Stimulated activated memory B cell treated with anti-CD40 and anti-IgM and Interleukin-4, amounts not matched to agents 10 μg/mL and 1 μg/mL and 100 μg/mL, for 72 hours (primary cell): ENCODE results near the gene C2CD4C.
"Not testable (repeated sequence)": the region's sequence is repeated elsewhere in the genome, so short reads cannot be mapped to it uniquely, and the experiment has no call there.

Experiments used
- ATAC-seq: fragments of 150-1000 bp; cut with Tn5 transposase; 2 replicates; pipeline ENCODE4 v1.10.0; 2021
- H3K27ac Mint-ChIP-seq: one replicate; pipeline ENCODE4 v1.8.0; 2022; ENCODE audit warnings: mild to moderate bottlenecking, mixed read lengths
- H3K27me3 Mint-ChIP-seq: one replicate; pipeline ENCODE4 v1.8.0; 2022; ENCODE audit warnings: mixed read lengths
- H3K36me3 Mint-ChIP-seq: one replicate; pipeline ENCODE4 v1.8.0; 2022; ENCODE audit warnings: mixed read lengths
- H3K4me1 Mint-ChIP-seq: one replicate; pipeline ENCODE4 v1.8.0; 2022; ENCODE audit warnings: mixed read lengths
- H3K4me3 Mint-ChIP-seq: one replicate; pipeline ENCODE4 v1.8.0; 2022; ENCODE audit warnings: mild to moderate bottlenecking, moderate library complexity, mixed read lengths
- H3K9me3 Mint-ChIP-seq: one replicate; pipeline ENCODE4 v1.8.0; 2022; ENCODE audit warnings: mixed read lengths

The C2CD4C gene

GRCh38 chr19:426725-427445 is 17.9 kb upstream of the C2CD4C start:
- no peaks in the 10 kb centered on the region for H3K4me1 Mint-ChIP-seq
- H3K36me3 Mint-ChIP-seq = no peaks in the 10 kb centered on the region
- H3K4me3 Mint-ChIP-seq = no peak overlapping the region
- H3K27ac Mint-ChIP-seq = no peak overlapping the region
- peaks cover 4% of the 10 kb centered on the region for H3K9me3 Mint-ChIP-seq
- no peak for ATAC-seq
- H3K27me3 Mint-ChIP-seq = no peaks in the 10 kb centered on the region

GRCh38 chr19:425056-425455 is 16.1 kb upstream of the C2CD4C start:
- H3K9me3 Mint-ChIP-seq = no peaks in the 10 kb centered on the region
- ATAC-seq = peak; percentile 34
- H3K27ac Mint-ChIP-seq = no peak overlapping the region
- H3K27me3 Mint-ChIP-seq = peaks cover 9% of the 10 kb centered on the region
- H3K4me3 Mint-ChIP-seq = no peak overlapping the region
- H3K36me3 Mint-ChIP-seq = no peaks in the 10 kb centered on the region
- H3K4me1 Mint-ChIP-seq = no peaks in the 10 kb centered on the region

DNA sequence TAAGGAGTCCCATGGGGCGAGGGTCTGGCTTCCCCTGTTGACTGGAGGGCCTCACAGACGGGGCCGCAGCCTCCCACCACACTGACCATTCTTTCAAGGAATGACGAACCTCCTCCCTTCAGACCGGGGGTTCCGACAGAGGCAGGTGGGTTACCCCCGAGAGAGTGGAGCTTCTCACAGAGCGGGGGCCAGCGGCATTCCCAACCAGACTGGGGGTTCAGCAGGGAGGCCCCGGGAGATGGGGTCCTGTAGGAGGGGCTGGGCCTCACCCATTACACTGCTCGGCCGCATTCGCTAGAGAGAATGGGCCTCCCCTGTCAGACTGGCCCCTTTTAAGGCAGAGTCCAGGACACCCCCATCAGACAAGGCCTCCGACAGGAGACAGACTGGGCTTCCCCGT is 15.6 kb upstream of the C2CD4C start:
- ATAC-seq = no peak
- Mint-ChIP-seq H3K9me3 (no peaks in the 10 kb centered on the region), H3K4me1 (no peaks in the 10 kb centered on the region), H3K4me3 (no peak overlapping the region), H3K27me3 (peaks cover 9% of the 10 kb centered on the region), H3K27ac (no peak overlapping the region), H3K36me3 (no peaks in the 10 kb centered on the region)

GRCh38 chr19:423691-424466 is 14.9 kb upstream of the C2CD4C start:
- no peaks in the 10 kb centered on the region for H3K4me1 Mint-ChIP-seq
- H3K27me3 Mint-ChIP-seq = peaks cover 9% of the 10 kb centered on the region
- H3K4me3 Mint-ChIP-seq = no peak overlapping the region
- H3K27ac Mint-ChIP-seq = no peak overlapping the region
- no peak for ATAC-seq
- H3K36me3 Mint-ChIP-seq = no peaks in the 10 kb centered on the region
- H3K9me3 Mint-ChIP-seq = no peaks in the 10 kb centered on the region

DNA sequence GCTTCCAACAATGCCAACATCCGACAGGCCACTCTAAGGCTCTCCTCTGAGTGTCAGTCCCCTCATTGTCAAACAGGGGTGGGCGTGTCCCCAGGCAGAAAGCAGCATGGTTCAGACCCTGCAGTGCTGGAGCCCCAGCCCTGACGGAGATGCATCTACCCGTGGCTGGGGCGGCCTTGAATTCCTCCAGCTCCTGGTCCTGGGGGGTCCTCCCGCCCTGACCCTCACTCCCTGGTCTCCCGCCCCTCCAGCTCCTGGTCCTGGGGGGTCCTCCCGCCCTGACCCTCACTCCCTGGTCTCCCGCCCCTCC is 13.9 kb upstream of the C2CD4C start:
- not testable (repeated sequence) for H3K4me3 Mint-ChIP-seq, H3K9me3 Mint-ChIP-seq, H3K27me3 Mint-ChIP-seq, ATAC-seq, H3K27ac Mint-ChIP-seq, H3K4me1 Mint-ChIP-seq, H3K36me3 Mint-ChIP-seq

GRCh38 chr19:422213-422916 is 13.4 kb upstream of the C2CD4C start:
- H3K27ac Mint-ChIP-seq = no peak overlapping the region
- ATAC-seq = no peak
- H3K27me3 Mint-ChIP-seq = peaks cover 9% of the 10 kb centered on the region
- H3K4me1 Mint-ChIP-seq = no peaks in the 10 kb centered on the region
- H3K9me3 Mint-ChIP-seq = no peaks in the 10 kb centered on the region
- no peak overlapping the region for H3K4me3 Mint-ChIP-seq
- H3K36me3 Mint-ChIP-seq = no peaks in the 10 kb centered on the region

- Mint-ChIP-seq H3K36me3 (no peaks in the 10 kb centered on the region), H3K27ac (no peak overlapping the region), H3K4me1 (no peaks in the 10 kb centered on the region), H3K4me3 (no peak overlapping the region), H3K9me3 (no peaks in the 10 kb centered on the region), H3K27me3 (peaks cover 9% of the 10 kb centered on the region)
- no peak for ATAC-seq
These were observed 11.0 kb upstream of the C2CD4C start for GRCh38 chr19:419721-420515.

DNA sequence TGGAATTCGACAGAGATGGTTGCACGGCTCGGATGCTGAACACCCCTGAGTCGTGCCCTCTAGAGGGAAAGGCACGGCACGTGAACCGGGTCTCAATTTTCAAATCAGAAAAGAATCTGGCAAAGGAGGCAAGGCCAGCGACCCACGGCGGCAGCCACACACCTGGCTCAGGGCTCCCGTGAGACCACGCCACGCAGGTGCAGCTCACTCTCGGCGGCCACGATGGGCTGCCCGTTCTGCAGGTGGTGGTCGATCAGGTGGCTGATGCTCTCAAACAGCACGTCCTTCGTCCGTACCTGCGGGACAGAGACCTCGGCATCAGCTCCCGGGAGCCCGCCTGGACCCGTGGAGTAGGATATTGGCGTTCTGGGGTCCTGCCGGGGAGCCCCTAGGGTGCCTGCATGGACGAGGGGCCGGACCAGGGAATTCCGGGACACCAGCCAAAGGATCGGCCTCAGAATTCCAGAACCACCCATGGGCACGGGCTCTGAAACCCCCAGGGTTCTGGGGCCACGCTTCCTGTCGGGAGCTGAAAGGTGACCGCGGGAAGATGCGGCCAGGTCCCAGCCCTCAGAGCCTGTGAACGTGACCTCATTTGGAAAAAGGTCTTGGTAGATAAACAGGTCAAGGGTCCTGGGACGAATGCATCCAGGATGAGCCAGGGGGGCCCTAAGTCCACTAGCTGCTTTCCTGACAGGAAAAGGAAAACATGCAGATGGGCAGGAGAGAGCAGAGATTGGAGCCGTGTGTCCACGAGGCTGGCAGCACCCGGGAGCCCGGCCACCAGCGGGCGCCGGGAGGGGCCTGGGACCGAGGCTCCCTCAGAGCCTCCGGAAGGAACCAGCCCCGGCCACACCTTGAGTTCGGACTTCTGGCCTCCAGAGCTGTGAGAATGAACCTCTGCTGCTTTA is 10.1 kb upstream of the C2CD4C start:
- no peak overlapping the region for H3K4me3 Mint-ChIP-seq
- H3K36me3 Mint-ChIP-seq = no peaks in the 10 kb centered on the region
- peaks cover 9% of the 10 kb centered on the region for H3K27me3 Mint-ChIP-seq
- ATAC-seq = no peak
- H3K4me1 Mint-ChIP-seq = no peaks in the 10 kb centered on the region
- H3K9me3 Mint-ChIP-seq = no peaks in the 10 kb centered on the region
- H3K27ac Mint-ChIP-seq = no peak overlapping the region

GRCh38 chr19:416416-416815 is 7.5 kb upstream of the C2CD4C start:
- Mint-ChIP-seq H3K4me1 (no peaks in the 10 kb centered on the region), H3K4me3 (no peak overlapping the region), H3K36me3 (no peaks in the 10 kb centered on the region), H3K27me3 (peaks cover 9% of the 10 kb centered on the region), H3K27ac (no peak overlapping the region), H3K9me3 (no peaks in the 10 kb centered on the region)
- no peak for ATAC-seq

DNA sequence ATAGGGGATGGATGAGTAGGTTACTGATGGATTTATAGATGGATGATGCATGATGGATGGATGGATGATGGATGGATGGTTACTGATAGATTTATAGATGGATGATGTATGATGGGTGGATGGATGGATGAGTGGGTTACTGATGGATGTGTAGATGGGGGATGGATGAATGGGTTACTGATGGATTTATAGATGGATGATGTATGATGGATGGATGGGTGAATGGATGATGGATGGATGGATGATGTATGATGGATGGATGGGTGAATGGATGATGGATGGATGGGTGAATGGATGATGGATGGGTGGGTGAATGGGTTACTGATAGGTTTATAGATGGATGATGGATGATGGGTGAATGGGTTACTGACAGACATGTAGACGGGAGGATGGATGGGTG is 6.3 kb upstream of the C2CD4C start:
- H3K4me3 Mint-ChIP-seq = no peak overlapping the region
- ATAC-seq = no peak
- no peaks in the 10 kb centered on the region for H3K9me3 Mint-ChIP-seq
- H3K27me3 Mint-ChIP-seq = no peaks in the 10 kb centered on the region
- no peak overlapping the region for H3K27ac Mint-ChIP-seq
- no peaks in the 10 kb centered on the region for H3K36me3 Mint-ChIP-seq
- no peaks in the 10 kb centered on the region for H3K4me1 Mint-ChIP-seq

DNA sequence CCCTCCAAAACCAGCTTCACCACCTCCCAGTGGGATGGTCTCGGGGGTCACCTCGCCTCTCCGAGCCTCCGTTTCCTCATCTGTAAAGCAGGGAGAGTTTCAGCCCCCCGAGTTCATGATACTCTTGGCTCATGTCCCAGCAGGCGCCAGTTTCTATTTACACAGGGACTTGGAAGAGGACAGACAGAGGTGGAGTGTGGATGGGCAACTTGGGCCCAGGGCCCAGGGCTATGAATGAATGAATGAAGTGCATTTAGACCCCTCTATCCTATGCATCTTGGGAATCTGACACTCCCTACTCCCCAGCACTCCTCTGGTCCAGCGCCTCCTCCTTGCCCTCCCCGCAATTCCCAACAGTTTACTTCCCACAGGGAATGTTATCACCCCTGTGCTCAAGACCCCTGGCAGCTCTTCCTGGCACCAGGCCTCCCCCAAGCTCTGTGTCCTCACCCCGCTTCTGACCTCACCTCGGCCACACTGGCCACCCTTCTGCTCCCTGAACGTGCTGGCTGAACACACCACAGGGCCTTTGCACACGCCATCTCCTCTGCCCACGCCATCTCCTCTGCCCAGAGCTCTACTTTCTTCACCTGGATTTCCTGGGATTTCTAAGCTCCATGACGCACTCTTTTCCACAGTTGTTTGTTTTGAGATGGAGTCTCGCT is 4.9 kb upstream of the C2CD4C start:
- Mint-ChIP-seq H3K27me3 (peaks cover 13% of the 10 kb centered on the region), H3K9me3 (no peaks in the 10 kb centered on the region), H3K4me1 (peaks cover 8% of the 10 kb centered on the region), H3K36me3 (no peaks in the 10 kb centered on the region), H3K4me3 (no peak overlapping the region), H3K27ac (no peak overlapping the region)
- no peak for ATAC-seq

GRCh38 chr19:412356-413355 is 3.7 kb upstream of the C2CD4C start:
- Mint-ChIP-seq H3K27me3 (peaks cover 13% of the 10 kb centered on the region), H3K4me1 (peaks cover 8% of the 10 kb centered on the region), H3K9me3 (no peaks in the 10 kb centered on the region), H3K27ac (no peak overlapping the region), H3K4me3 (no peak overlapping the region), H3K36me3 (no peaks in the 10 kb centered on the region)
- no peak for ATAC-seq

- Mint-ChIP-seq H3K4me3 (no peak overlapping the region), H3K27me3 (peaks cover 13% of the 10 kb centered on the region), H3K9me3 (no peaks in the 10 kb centered on the region), H3K27ac (no peak overlapping the region), H3K36me3 (no peaks in the 10 kb centered on the region), H3K4me1 (peaks cover 8% of the 10 kb centered on the region)
- no peak for ATAC-seq
These were observed 2.9 kb upstream of the C2CD4C start for GRCh38 chr19:411723-412355.
